ENCODE measurements around the gene APPBP2. TPM values are rescaled to one million over a fixed set of nuclear protein-coding genes. Genes with fewer than 3 reads are reported as not detected.

APPBP2 gene
- total and polyA plus RNA-seq, 3 experiments from 2014 or later = 21.0 to 29.5 (median 27.7) TPM

DNA sequence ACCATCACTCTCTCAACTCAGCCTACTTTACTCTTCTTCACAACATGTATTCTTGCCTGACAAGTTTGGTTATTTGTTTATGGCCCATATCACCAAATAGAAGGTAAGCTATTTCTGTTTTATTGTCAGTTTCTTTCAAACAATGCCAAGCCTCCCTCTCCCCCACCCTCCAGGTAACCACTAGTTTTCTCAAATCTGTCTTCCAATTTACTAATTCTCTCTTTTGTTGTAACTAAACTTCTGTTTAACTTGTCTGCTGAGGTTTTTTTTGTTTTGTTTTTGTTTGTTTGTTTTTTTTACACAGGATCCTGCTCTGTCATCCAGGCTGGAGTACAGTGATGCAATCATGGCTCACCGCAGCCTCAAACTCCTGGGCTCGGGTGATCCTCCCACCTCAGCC lies 68.9 kb downstream of the APPBP2 start:
- Histone ChIP-seq H3K36me3 (ENCODE audit: insufficient read depth, low read length) (peaks cover 14% of the 10 kb centered on the region), H3K27ac (ENCODE audit: low read depth, low read length) (no peak overlapping the region), H3K27me3 (ENCODE audit: insufficient read depth, low read length, poor library complexity, severe bottlenecking) (no peaks in the 10 kb centered on the region), H3K9me3 (ENCODE audit: low read length) (no peaks in the 10 kb centered on the region), H3K4me1 (ENCODE audit: insufficient read depth, low read length) (no peaks in the 10 kb centered on the region), H3K4me3 (ENCODE audit: low read length) (no peak overlapping the region)
- H3K27ac Mint-ChIP-seq = peak overlapping the region in 2 of 8 donors; percentile 27 to 85
- H3K4me1 Mint-ChIP-seq = peaks cover 0 to 1% (median 0%) of the 10 kb centered on the region in 3 donors
- H3K36me3 Mint-ChIP-seq = peaks cover 12 to 80% (median 19%) of the 10 kb centered on the region in 3 donors
- POLR2A ChIA-PET = no interaction called here
- H3K4me3 Mint-ChIP-seq = no peak overlapping the region
- no peak for DNase-seq
- no peaks in the 10 kb centered on the region for H3K9me3 Mint-ChIP-seq
- CTCF ChIA-PET = no interaction called here
- no peaks in the 10 kb centered on the region for H3K27me3 Mint-ChIP-seq

DNA sequence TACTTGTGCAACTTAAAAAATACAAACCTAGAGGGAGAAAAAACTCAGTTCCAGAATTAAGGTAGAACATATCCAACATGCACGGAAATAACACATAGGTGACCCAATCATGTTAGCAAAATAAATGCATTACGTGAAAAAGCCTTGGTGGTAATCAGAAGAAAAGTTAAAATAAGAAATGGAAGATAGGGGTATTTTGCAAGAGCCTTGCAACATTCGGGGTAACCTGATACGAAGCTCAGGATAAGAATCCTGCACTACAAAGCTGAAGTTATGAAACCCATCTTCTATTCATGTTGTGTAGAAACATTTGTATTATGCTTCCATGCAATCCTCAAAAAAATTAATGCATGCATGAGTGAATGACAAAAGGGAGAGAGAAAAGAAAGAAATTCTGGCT lies 70.7 kb downstream of the APPBP2 start:
- Mint-ChIP-seq H3K27ac (peak overlapping the region in 2 of 8 donors; percentile 38 to 48), H3K9me3 (no peaks in the 10 kb centered on the region), H3K27me3 (no peaks in the 10 kb centered on the region), H3K4me3 (no peak overlapping the region), H3K36me3 (peaks cover 12 to 80% (median 19%) of the 10 kb centered on the region in 3 donors), H3K4me1 (peaks cover 0 to 1% (median 0%) of the 10 kb centered on the region in 3 donors)
- Histone ChIP-seq H3K4me1 (ENCODE audit: insufficient read depth, low read length) (no peaks in the 10 kb centered on the region), H3K9me3 (ENCODE audit: low read length) (no peaks in the 10 kb centered on the region), H3K36me3 (ENCODE audit: insufficient read depth, low read length) (peaks cover 19% of the 10 kb centered on the region), H3K4me3 (ENCODE audit: low read length) (no peak overlapping the region), H3K27ac (ENCODE audit: low read depth, low read length) (no peak overlapping the region), H3K27me3 (ENCODE audit: insufficient read depth, low read length, poor library complexity, severe bottlenecking) (no peaks in the 10 kb centered on the region)
- ChIA-PET POLR2A (no interaction called here), CTCF (no interaction called here)
- DNase-seq = no peak

DNA sequence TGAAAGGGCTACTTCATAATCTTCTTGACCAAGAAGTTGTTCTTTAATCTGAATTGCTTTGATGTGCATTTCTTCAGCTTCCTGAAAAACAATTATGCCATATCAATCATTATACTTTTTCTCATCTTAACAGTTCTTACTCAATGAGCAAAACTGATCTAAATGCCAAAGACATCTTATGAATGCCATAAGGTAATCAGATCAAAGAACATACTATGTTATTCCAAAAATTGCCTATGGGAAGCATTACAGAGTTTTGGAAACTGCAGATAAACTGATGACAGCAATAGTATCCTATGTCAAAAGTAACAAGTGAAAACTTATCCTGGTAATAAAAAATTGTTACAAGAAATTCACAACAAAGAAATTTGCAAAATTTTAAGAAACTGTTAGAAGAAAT lies 74.1 kb downstream of the APPBP2 start:
- Mint-ChIP-seq H3K4me1 (no peaks in the 10 kb centered on the region), H3K9me3 (no peaks in the 10 kb centered on the region), H3K36me3 (peaks cover 10 to 77% (median 11%) of the 10 kb centered on the region in 3 donors), H3K4me3 (no peak overlapping the region), H3K27me3 (no peaks in the 10 kb centered on the region), H3K27ac (peak overlapping the region in 1 of 8 donors; percentile 12)
- Histone ChIP-seq H3K27me3 (ENCODE audit: insufficient read depth, low read length, poor library complexity, severe bottlenecking) (no peaks in the 10 kb centered on the region), H3K27ac (ENCODE audit: low read depth, low read length) (no peak overlapping the region), H3K4me3 (ENCODE audit: low read length) (no peak overlapping the region), H3K9me3 (ENCODE audit: low read length) (no peaks in the 10 kb centered on the region), H3K4me1 (ENCODE audit: insufficient read depth, low read length) (no peaks in the 10 kb centered on the region), H3K36me3 (ENCODE audit: insufficient read depth, low read length) (peaks cover 13% of the 10 kb centered on the region)
- ChIA-PET CTCF (no interaction called here), POLR2A (no interaction called here)
- DNase-seq = no peak

DNA sequence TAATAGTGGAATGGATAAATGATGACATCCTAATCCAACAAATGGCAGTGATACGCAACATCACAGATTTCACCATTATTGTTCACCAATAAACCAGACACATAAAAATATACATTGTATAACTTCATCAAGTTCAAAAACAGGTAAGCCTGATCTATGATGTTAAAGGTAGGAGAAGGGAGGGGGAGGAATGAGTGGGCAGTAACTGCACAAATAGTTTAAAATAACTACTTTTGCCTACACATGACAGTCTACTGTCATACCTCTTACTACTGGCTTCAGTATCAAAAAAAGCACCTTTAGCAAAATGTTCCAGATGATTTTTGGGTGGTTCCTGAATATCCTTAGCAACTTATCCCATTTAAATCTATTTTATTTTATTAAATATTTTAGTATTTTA lies 75.0 kb downstream of the APPBP2 start:
- no peak overlapping the region for H3K27ac ChIP-seq (ENCODE audit: low read depth, low read length)
- Mint-ChIP-seq H3K36me3 (peaks cover 6 to 76% (median 9%) of the 10 kb centered on the region in 3 donors), H3K27ac (no peak overlapping the region), H3K4me1 (no peaks in the 10 kb centered on the region), H3K9me3 (no peaks in the 10 kb centered on the region), H3K27me3 (no peaks in the 10 kb centered on the region), H3K4me3 (no peak overlapping the region)
- ChIA-PET POLR2A (no interaction called here), CTCF (no interaction called here)
- no peaks in the 10 kb centered on the region for H3K9me3 ChIP-seq (ENCODE audit: low read length)
- no peaks in the 10 kb centered on the region for H3K27me3 ChIP-seq (ENCODE audit: insufficient read depth, low read length, poor library complexity, severe bottlenecking)
- DNase-seq = no peak
- peaks cover 13% of the 10 kb centered on the region for H3K36me3 ChIP-seq (ENCODE audit: insufficient read depth, low read length)
- H3K4me3 ChIP-seq (ENCODE audit: low read length) = no peak overlapping the region
- no peaks in the 10 kb centered on the region for H3K4me1 ChIP-seq (ENCODE audit: insufficient read depth, low read length)

DNA sequence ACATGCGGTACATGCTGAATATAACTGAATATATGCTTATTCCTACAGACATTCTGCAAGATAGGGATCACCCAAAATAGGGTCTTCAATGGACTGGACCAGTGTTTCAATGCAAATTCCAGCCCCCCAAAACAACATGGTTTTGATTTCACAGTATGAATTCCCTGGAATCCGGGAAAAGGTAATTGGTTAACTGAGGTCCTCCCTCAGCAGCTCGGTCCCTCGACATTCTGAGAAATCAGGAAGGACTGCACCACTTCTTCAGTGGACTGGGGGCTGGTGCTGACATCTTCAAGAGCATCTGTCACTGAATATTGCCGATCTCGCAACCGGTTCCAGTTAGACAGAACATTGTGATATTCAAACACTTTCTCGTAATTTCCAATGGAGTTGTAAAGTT lies 78.7 kb downstream of the APPBP2 start:
- no peaks in the 10 kb centered on the region for H3K4me1 Mint-ChIP-seq

DNA sequence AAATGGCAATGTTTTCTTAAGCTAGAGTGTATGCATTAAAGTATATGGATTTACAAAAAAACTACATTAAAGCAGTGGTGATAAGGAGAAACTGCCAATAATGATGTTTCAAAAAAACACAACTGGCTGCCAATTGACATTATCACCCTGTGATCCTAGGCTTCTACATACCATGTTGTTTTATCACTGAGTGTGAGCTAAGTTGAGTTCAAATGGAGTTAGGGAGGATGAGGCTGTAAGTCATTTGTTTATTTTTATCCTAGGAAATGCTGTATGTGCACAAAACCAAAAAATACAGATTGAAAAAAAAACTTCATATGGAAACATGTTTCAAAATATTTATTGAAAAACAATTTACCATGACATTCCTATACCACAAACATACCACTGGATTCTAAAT lies 80.9 kb downstream of the APPBP2 start:
- Histone ChIP-seq H3K4me3 (ENCODE audit: low read length) (no peak overlapping the region), H3K4me1 (ENCODE audit: insufficient read depth, low read length) (no peaks in the 10 kb centered on the region), H3K9me3 (ENCODE audit: low read length) (no peaks in the 10 kb centered on the region), H3K27ac (ENCODE audit: low read depth, low read length) (no peak overlapping the region), H3K36me3 (ENCODE audit: insufficient read depth, low read length) (no peaks in the 10 kb centered on the region), H3K27me3 (ENCODE audit: insufficient read depth, low read length, poor library complexity, severe bottlenecking) (no peaks in the 10 kb centered on the region)
- Mint-ChIP-seq H3K27me3 (no peaks in the 10 kb centered on the region), H3K36me3 (peaks cover 6 to 44% (median 6%) of the 10 kb centered on the region in 3 donors), H3K27ac (no peak overlapping the region), H3K4me1 (no peaks in the 10 kb centered on the region), H3K9me3 (no peaks in the 10 kb centered on the region), H3K4me3 (no peak overlapping the region)
- CTCF ChIA-PET = no interaction called here
- POLR2A ChIA-PET = interaction anchor here (0.6 kb wide), 1 partner anchor 405 kb away, joined by 3 read pairs; no protein-coding TSS in a partner anchor
- no peak for DNase-seq

More for the DNA sequence above, 78.7 kb downstream of the APPBP2 start:
- no peaks in the 10 kb centered on the region for H3K9me3 Mint-ChIP-seq
- POLR2A ChIA-PET = no interaction called here
- Histone ChIP-seq H3K36me3 (ENCODE audit: insufficient read depth, low read length) (peaks cover 10% of the 10 kb centered on the region), H3K27me3 (ENCODE audit: insufficient read depth, low read length, poor library complexity, severe bottlenecking) (no peaks in the 10 kb centered on the region), H3K9me3 (ENCODE audit: low read length) (no peaks in the 10 kb centered on the region), H3K4me3 (ENCODE audit: low read length) (no peak overlapping the region), H3K4me1 (ENCODE audit: insufficient read depth, low read length) (no peaks in the 10 kb centered on the region), H3K27ac (ENCODE audit: low read depth, low read length) (no peak overlapping the region)
- peak overlapping the region in 2 of 8 donors; percentile 40 to 47 for H3K27ac Mint-ChIP-seq
- H3K4me3 Mint-ChIP-seq = no peak overlapping the region
- DNase-seq = no peak
- H3K36me3 Mint-ChIP-seq = peaks cover 6 to 63% (median 6%) of the 10 kb centered on the region in 3 donors
- CTCF ChIA-PET = no interaction called here
- no peaks in the 10 kb centered on the region for H3K27me3 Mint-ChIP-seq

DNA sequence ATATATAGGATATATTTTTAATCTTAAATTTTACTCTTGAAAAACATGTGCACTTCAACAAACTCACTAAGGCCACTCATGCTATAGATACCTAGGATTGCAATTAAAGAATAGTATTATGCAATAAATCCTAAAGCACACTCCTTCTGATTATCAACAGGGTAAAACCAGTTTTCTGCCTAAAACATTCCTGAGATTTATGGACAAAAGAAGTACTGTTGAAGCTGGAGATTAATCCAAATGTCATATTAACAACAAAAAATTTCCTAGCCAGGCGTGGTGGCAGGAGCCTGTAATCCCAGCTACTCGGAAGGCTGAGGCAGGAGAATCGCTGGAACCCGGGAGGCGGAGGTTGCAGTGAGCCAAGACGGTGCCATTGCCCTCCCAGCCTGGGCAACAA lies 82.3 kb downstream of the APPBP2 start:
- H3K9me3 Mint-ChIP-seq = no peaks in the 10 kb centered on the region
- H3K27me3 Mint-ChIP-seq = no peaks in the 10 kb centered on the region
- H3K27me3 ChIP-seq (ENCODE audit: insufficient read depth, low read length, poor library complexity, severe bottlenecking) = no peaks in the 10 kb centered on the region
- ChIA-PET CTCF (no interaction called here), POLR2A (no interaction called here)
- H3K27ac Mint-ChIP-seq = no peak overlapping the region
- no peak for DNase-seq
- no peaks in the 10 kb centered on the region for H3K36me3 ChIP-seq (ENCODE audit: insufficient read depth, low read length)
- no peak overlapping the region for H3K4me3 ChIP-seq (ENCODE audit: low read length)
- H3K4me1 ChIP-seq (ENCODE audit: insufficient read depth, low read length) = no peaks in the 10 kb centered on the region
- no peaks in the 10 kb centered on the region for H3K9me3 ChIP-seq (ENCODE audit: low read length)
- no peak overlapping the region for H3K27ac ChIP-seq (ENCODE audit: low read depth, low read length)
- no peaks in the 10 kb centered on the region for H3K4me1 Mint-ChIP-seq
- no peak overlapping the region for H3K4me3 Mint-ChIP-seq
- H3K36me3 Mint-ChIP-seq = peaks cover 3 to 34% (median 4%) of the 10 kb centered on the region in 3 donors

DNA sequence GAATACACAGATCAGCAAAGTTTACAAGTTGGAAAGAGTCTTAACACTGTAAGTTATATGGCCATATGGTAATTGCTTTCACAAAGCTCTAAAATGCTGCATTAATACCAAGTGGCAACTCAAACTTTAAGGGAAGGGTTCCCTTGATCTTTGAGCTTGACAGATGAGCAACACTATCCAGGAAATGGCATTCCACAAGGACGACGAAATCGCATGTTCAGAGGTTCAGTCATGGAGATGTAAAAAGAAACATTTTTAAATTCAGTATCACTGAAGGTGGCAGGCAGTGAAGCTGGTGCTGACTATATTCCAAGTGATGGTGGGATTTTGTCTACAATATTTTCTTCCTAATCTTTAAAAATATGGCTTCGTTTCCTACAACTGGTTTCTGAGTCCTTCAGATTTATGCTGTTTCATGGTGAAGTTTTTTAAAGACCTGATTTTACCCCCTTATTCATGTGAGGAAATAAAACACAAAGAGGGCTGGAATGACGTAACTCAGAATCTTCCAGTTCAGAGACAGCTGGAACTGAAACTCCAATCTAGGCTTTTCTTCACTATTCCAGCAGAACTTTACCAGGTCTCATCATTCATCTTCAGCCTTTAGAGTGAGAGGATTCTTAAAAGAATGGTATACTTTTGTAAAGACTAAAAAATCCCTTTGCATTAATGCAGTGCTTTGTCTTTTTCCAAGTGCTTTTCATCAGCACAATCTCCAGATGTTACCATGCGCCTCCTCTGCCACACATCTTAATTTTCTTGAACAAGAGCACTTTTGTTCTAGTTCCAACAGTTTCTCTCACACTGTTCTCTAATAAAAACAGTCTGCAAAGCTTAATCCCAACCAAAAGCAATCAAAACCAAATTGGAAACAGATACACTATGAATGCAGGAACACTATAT lies 83.5 kb downstream of the APPBP2 start:
- ChIA-PET POLR2A (no interaction called here), CTCF (no interaction called here)
- H3K4me1 Mint-ChIP-seq = no peaks in the 10 kb centered on the region
- H3K4me3 Mint-ChIP-seq = no peak overlapping the region
- Histone ChIP-seq H3K4me1 (ENCODE audit: insufficient read depth, low read length) (no peaks in the 10 kb centered on the region), H3K27ac (ENCODE audit: low read depth, low read length) (no peak overlapping the region), H3K4me3 (ENCODE audit: low read length) (no peak overlapping the region), H3K27me3 (ENCODE audit: insufficient read depth, low read length, poor library complexity, severe bottlenecking) (no peaks in the 10 kb centered on the region), H3K9me3 (ENCODE audit: low read length) (no peaks in the 10 kb centered on the region), H3K36me3 (ENCODE audit: insufficient read depth, low read length) (no peaks in the 10 kb centered on the region)
- no peak for DNase-seq
- peaks cover 0 to 25% (median 0%) of the 10 kb centered on the region in 3 donors for H3K36me3 Mint-ChIP-seq
- H3K27me3 Mint-ChIP-seq = no peaks in the 10 kb centered on the region
- no peaks in the 10 kb centered on the region for H3K9me3 Mint-ChIP-seq
- peak overlapping the region in 1 of 8 donors; percentile 70 for H3K27ac Mint-ChIP-seq
